ENCODE measurements around the gene CORO6.

Gene CORO6

DNA sequence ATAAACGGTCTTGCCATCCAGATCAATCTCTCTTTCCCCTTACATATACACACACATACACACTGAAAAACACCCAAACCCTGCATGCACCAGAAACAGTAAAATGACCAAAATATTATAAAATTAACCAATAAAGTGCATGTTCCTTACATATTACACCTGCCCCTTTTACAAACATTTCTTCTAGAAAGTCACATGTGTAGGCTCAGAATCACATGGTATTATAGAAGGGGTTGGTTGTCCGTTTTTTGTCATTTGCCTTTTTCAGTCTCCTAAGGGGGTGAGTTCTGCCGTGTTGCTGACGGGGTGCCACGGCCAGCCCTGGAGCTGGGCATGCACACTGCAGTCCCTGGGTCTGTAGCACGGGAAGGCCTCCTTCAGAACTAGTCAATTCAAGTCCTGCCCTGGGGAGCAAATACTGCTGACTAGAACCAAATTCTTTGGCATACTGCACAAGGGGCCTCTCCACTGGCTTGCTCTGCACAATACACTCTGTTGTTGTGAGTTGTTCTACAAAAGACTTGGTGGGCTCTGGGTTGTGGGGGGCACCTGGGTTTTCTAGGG is 8.0 kb upstream of the CORO6 start:
- no peak for DNase-seq (ENCODE audit: low read depth in 3 of 3)

DNA sequence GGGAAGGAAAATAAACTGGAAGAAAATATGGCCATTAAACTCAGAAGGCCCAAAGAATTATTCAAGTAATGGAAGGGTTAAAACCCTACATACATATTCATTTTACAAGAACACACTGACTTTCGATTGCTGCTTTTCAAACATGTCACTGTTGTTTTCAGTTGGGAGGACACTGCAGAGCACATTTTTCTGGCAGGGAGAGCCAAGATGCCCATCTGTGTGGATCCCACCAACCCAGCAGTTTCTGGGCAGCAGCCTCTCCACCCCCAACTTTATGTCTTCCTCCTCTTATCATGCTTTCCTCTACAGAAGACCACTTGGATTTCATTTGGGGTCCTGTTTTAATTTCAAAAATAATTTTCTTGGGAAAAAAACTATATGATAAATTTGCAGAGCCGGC is 7.1 kb upstream of the CORO6 start:
- no peak for DNase-seq (ENCODE audit: low read depth in 3 of 3)

DNA sequence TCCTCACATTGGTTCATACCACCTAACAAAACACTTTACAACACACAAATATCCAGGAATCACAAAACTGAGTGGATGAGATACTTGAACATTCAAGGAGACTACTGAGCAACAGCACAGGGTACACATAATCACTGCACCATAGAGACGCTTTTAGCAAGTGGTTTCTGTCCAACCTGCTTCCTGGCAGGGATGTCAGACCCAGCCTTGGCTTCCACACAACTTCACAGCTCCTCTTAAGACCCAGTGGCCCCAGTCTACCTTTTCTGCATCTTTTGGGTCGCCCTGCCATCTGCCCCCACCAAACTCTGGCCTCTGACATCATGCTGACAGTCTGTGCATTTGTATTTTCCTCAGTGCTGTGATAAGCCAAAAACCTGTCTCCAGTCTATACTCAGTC is 5.9 kb upstream of the CORO6 start:
- DNase-seq (ENCODE audit: low read depth in 3 of 3): no peak

DNA sequence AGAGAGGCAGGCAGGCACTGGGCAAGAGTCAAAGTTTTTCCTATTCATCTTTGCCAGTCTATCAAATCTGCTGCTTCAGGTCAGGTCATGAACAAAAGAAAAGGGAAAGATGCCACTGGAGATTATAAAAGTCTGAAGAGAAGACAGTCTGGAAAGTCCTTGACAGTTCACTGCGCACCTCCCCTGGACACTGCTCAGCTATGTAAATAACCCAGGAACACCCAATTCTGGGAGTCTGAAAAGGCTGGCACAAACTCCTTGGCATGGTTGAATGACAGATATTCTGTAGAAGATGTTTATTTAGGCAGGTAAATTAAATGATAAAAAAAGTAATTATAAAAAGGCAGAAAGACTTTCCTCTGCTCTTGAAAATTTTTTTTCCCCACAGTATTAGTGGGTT is 5.2 kb upstream of the CORO6 start:
- DNase-seq (ENCODE audit: low read depth in 3 of 3): no peak

DNA sequence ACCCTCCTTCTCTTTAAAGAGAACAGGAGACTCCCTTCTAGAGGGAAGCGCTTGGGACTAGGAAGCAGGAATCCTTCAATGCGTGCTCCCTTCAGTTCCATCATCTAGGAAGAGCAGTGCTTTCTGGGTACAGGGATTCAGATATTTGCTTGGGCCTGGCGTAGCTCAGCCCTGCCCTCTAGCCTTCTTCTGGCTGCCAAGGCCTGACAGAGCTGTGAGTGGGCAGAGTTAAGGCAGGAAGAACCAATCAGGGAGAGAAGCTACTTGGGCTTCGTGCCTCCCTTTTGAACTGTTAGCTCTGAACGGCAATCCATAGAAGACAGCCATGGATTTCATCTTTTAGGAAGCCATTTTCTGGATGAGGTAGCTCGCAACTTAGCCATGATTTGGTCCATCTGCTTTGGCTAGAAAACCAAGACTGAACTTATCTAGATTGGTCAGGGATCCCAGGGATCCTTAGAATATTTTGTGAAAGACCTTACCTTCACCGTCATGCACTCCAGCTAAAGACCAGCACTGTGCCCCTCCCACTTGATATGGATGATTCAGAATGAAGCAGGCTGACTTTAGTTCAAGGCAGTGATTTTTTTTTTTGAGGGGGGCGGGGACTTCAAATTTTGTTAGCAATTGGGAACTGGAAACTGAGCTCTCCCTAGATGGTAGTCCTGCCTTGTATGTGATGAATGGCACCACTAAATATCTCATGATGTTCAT is 2.5 kb upstream of the CORO6 start:
- DNase-seq (ENCODE audit: low read depth in 3 of 3): no peak

DNA sequence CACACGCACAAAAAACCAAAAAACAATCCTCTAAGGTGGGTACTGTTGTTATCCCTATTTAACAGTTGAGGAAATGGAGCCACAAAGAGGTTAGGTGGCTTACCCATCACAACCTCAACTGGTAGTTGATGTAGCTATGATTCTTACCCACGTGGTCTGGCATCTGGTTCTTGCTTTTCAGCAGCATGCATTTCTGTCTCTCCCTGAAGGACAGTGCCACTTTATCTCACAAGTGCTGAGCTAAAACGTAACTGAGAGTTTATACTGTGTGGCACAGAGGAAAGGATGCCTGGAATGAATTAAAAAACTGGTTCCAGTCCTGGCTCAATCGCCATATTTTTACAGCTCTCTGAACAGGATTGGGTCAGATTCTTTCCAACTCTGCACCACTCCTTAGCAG is 1.9 kb upstream of the CORO6 start:
- no peak for DNase-seq (ENCODE audit: low read depth in 3 of 3)

DNA sequence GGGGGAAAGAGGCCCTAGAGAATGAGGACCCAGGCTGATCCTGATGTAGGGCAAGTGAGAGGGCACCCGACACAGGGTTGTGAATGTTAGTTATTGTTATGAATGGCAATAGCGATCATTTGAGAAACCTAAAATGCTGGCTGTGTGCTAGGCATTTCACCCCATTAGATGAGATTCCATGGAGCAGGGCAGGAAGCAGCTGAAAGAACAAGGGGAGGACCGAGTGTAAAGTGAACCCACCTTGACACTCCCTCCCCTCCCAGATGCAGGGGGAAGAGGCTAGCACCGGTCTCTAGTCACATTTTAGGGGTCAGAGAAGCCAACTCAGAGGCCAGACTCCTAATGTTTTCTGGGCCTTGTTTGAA is 553 bp upstream of the CORO6 start:
- no peak for DNase-seq (ENCODE audit: low read depth in 3 of 3)

DNA sequence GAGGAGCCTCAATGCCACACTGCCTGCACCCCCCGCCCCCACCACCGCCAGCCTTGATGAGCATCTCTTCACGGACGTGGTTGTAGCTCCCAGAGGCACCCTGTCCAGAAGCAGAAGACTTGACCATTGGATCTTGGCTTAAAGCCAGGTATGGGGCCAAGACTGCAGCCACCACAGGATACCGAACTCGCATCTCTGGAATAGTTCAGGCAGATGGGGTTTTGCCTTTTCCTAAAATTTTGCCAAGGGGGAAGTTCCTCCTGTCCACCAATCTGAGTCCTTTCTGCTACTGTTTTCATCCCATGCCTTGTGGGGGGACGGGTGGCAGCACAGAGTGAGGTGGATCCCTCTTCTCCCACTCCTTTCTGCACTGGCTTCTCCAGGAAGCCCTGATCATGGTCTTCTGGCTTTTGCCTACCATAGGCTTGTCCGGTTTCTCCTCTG is 939 bp downstream of the CORO6 start:
- no peak for DNase-seq (ENCODE audit: low read depth in 3 of 3)

DNA sequence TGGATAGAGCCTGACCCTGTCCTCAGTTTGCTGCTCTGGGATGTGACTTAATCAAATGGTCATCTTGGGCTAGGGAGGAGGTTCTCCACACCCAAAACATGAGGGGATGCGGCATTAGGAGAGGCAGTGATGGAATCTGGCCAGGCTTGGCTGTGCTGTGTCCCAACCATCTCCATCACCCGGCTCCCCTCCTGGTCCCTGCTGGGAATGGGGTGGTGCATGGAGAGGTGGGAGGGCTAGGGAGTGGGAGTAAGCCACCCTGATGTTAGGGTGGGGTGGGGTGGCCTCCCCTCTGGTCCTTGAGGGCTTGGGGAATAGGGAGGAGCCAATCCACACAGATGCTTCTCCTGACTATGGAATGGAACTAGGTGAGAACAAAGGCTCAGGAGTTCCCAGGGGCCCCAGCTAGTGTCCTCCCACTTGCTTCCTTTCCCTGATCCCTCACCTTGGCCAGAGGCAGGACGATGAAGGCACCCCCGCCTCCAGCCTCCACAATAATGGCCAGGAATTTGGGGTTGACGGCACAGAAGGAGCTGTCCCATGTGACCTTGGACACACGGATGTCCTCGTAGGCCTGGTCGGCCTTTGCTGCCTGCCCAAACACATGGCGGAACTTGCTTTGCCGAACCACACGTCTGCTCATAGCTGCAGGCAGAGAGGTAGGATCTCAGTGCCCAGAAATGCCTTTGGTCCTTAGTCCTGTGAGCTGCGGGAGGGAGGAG is 1.8 kb downstream of the CORO6 start:
- DNase-seq (ENCODE audit: low read depth in 3 of 3): no peak

DNA sequence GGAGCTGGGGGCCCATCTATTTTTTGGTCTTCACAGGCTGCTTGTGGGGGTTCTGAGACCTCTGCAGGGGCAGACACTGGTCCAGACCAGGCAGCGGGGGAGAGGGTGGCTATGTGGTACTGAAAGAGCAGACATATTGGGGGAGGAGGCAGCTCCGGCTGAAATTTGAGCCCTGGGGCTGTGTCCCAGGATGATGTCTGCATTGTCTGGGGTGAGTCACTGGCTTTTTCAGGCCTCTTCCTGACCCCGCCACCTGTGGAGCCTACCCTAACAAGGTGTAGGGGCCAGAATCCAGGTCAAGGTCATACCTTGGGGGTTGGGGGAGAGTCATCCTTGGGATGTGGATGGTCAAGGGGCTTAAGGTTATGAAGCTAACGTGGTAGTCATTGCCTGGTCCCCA is 2.4 kb downstream of the CORO6 start:
- DNase-seq (ENCODE audit: low read depth in 3 of 3): no peak

DNA sequence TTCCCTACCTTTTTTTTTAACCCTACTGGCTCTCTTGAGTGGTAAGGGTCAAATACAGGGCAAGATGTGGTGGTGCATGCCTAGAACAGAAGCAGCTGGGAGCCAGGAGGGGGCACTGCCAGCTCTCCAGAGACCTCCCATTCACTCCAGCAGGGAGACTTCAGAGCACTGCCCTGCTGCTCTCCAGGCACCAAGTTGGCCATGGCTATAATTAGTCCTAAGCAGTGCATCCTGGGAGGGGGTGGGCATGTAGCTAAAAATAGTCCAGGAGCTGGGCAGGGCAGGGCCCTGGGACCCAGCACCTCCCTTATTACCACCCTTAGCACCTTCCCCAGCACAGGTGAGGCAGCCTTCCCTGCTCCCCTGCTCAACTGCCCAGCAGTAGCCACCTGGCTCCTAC is 3.5 kb downstream of the CORO6 start:
- no peak for DNase-seq (ENCODE audit: low read depth in 3 of 3)

DNA sequence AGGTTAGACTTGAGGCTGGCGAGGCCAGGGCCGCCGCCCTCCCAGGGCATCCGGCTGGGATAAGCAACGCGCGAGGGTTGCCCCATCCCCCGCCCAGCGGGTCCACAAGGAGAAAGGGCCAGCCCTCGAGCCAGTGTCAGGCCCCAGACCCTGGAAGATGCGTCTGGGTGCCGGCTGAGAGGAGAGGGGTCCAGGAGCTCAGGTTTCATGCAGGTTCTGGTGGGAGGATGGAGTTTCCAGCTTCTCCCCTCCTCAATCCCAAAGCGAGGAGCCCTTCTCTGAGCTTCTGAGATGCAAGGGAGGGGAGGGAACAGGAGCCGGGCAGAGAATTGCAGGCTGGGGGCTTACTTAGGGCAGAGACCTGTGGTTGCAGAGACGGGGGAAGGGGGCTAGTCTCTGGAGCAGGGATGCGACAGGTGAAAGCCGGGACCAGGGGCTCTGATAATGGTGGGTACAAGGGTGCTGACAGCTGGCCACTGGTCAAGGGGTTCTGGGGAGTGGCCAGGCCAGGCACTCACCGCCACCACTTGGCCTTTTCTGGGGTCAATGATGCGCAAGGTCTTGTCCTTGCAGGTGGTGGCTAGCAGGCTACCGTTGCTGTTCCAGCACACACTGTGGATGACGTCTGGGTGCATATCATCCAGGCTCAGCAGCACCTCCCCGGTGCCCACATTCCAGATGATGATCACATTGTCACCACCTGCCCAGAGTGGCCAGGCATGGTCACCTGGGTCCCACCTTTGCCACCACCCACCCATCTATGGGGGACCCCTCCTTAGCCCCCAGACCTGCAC is 4.2 kb downstream of the CORO6 start:
- no peak for DNase-seq (ENCODE audit: low read depth in 3 of 3)

DNA sequence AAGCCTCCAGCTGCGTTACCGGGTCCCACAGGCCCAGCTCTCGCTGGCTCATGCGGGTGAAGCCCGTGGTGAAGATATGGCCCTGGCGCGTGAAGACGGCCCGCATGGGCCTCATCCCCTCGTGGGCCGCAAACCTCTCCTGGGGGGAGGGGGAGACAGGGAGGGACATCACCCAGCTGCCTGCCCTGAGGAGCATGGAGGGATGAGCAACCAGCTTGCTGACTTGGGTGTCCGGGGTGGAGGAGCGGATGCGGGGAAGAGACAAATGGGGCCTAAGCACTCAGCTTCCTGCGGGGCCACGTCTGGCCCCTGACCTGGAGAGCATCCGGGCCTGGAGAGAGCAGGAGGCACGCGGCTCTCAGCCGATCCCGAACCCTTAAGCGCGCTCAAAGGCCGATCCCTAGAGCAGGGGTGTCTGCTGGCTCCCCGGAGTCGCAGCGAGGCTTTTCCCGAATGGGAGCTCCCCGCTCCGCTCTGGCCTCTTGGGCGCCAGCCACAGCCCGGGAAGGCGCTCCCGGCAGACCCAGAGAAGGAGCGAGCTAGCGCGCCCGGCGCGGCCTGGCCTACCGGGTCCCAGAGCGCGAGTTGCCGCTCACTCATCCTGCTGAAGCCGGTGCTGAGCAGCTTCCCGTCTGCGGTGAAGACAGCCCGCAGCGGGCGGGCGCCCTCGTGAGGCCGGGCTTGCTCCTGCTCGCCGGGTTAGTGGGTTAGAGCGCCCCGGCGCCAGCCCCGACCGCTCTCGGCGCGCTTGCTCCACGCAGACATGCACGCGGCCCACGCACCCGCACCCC is 5.0 kb downstream of the CORO6 start:
- peak; percentile 74 to 87 (median 76) for DNase-seq (ENCODE audit: low read depth in 3 of 3)

DNA sequence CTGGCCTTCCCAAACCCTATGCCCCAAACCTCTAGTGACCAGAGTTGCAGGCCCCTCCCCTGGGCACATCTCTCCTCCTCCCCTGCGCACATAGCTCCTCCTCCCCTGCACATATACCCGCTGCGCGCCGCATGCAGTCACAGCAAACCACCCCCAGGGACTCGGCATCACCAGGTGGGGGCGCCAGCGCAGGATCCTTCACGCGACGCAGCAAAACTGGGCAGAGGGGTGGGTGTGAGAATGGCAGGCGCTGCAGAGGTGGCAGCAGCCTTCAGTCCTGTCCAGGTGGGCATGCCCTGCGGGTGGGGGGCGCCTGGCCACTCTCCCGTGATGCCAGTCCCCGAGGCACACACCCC is 5.6 kb downstream of the CORO6 start:
- peak; percentile 84 to 92 (median 88) for DNase-seq (ENCODE audit: low read depth in 3 of 3)

DNA sequence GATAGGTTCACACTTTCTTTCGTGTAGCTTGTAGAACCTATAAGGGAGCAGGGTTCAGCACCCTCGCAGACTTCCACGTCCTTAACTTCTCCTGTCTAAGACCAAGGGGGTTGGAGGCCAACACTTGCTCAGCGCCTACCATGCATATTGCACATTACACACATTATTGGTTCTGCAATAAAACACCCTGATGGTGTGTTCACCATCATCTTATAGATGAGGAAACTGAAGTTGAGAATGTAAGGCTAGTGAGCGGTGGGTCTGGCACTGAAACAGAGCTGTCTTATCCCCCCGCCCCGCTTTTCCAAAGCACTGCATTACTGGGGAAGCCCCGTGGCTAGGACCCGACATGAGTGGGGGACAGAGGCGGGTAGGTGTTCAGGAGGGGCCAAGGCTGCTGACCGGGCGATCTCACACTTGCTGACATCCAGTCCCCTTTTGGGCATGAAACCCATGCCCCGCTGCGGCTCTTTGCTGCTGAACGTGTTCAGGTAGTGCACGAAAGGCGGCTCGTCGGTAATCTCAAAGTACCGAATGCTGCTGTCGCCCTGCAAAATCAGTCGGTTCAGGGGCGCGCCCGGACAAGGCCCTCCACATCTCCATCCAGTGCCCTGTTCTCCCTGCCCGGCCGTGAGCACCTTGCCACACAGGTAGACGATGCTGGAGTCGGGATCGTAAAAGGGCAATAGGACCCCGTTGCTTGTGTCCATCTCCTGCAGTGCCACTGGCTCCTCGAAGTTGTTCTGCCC is 6.2 kb downstream of the CORO6 start:
- DNase-seq (ENCODE audit: low read depth in 3 of 3): no peak

DNA sequence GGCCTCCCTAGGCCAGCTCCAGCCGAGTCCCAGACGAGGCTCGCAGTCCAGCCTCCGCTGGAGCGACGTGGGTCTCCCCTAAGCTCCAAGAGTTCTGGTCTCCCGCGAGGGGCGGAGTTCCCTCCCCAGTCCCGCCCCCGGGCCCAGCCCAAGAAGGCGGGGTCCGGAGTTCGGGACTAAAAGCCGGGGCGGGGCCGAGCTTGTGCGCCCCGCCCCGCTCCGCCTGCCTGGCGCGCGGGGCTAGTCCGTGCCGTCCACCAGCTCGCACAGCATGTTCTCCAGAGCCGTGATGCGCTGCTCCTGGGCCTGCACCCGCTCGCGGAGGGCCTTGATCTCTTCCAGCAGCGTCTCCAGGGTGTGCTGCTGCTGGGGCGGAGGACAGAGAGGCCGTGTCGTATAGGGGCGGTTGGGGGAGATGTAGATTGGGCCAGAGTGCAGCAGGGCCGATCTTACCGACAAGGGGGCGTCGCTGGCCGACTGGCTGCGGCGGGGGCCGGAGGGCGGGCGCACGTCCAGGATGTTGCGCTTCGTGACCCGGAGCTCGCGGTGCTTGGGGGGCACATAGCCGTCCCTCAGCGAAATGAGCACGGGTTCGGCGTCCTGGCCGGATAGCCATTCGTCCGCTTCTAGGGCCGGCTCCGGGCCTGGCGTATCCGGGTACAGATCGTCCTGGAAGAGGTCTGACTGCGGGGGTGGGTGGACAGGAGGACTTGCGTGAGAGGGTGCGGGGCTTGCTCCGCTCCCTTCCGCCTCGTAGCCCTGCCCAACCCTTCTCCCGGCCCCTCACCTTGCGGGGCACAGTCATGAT is 7.0 kb downstream of the CORO6 start:
- peak; percentile 66 to 85 (median 70) for DNase-seq (ENCODE audit: low read depth in 3 of 3)

DNA sequence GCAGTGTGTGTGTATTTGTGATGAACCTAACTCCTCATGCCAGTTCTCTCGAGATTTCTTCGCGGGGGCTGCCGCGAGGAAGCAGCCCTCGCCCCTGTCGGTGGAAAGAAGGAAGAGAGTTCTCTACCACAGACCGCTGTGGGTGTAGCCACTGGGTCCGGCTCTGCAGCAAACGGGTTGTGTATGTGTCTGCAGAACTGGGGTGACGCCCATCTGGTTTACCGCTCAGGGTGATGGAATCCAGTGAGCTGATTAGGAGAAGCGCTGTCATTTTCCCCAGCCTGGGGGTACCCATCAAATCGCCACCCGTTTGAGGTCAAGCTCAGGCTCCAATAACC is 7.7 kb downstream of the CORO6 start:
- DNase-seq (ENCODE audit: low read depth in 3 of 3): peak in 1 of 3 experiments; percentile 55

DNA sequence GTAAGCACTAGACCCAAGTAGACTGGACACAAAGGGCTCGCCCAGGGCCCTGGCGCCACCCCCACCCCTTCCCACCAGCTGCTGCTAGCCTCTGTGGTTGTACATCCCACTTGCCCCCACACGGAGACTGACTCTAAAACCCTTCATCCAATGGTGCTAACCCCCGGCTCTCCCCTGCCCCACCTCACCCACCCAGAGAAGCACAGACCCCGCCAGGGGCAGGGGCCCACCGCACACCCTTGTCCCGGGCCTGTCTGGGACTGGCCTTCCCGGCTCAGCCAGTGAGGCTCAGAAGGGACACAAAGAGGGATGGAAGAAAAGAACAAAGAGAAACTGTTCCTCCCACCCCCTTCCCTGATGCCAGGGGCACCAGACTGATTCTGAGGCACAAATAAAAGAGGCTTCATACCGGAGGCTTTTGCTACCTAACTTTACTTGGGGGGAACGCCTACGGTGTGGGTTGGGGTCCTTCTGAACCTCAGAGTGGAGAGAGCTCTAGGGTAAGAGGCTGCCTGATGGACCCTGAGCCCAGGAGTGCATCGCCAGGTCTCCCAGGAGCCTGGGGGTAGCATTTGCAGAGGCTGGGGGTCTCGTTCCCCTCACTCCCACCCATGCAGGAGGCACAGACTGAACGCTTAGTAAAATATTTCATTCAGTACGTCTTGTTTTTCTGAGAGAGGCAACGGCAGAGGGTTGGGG is 8.2 kb downstream of the CORO6 start:
- no peak for DNase-seq (ENCODE audit: low read depth in 3 of 3)

DNA sequence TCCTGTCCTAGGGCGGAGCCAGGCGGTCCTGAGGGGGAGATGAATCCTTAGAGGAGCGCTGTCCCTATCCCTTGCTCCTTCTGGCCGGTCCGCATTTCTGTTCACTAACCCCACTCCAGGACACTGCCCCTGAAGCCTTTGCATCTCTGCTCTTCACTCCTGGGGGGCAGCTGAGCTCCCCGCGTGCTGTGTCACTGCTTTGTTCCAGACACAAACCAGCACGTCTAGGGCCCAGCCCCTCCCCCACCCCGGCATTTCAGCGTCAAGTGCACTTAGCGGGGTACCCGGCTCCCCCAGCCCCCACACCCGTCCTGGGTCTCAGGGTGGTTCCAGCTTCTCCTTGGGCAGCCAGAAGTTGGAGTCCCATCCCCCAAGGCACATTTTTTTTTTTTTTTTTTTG is 8.9 kb downstream of the CORO6 start:
- DNase-seq (ENCODE audit: low read depth in 3 of 3): no peak

Measured in stimulated activated CD4-positive, alpha-beta T cell treated with anti-CD3 and anti-CD28 coated beads, TNF-alpha, amount 100 ng/mL, for 24 hours (primary cell).